RWPE2 (cell line): Measurements from ENCODE around the gene ZFR2.

Experiments used
- ATAC-seq: fragments of 200-7000 bp; cut with Tn5 transposase; 3 replicates; pipeline ENCODE4 v1.9.1; 2021; ENCODE audit warnings: low read depth
- DNase-seq: peaks from one replicate; pipeline ENCODE4 v3.0.0-alpha.2; 2020; ENCODE audit warnings: low spot score
- H3K27ac ChIP-seq: fragments of 450-650 bp; 2 replicates; pipeline ENCODE4 v1.5.1; 2017; ENCODE audit warnings: mild to moderate bottlenecking; ENCODE audit not compliant: poor library complexity, severe bottlenecking
- H3K27me3 ChIP-seq: fragments of 250-450 bp; sonication (Bioruptor Pico); 2 replicates; pipeline ENCODE4 v1.5.1; 2021; ENCODE audit warnings: mild to moderate bottlenecking, moderate library complexity; ENCODE audit not compliant: insufficient read depth, poor library complexity, severe bottlenecking
- H3K36me3 ChIP-seq: fragments of 250-450 bp; sonication (Bioruptor Pico); 2 replicates; pipeline ENCODE4 v1.5.1; 2020; ENCODE audit warnings: low read depth, mild to moderate bottlenecking, moderate library complexity
- H3K4me1 ChIP-seq: fragments of 250-450 bp; sonication (Bioruptor Pico); 2 replicates; pipeline ENCODE4 v1.5.1; 2021; ENCODE audit warnings: mild to moderate bottlenecking, moderate library complexity; ENCODE audit not compliant: insufficient read depth, poor library complexity, severe bottlenecking
- H3K4me3 ChIP-seq: fragments of 250-450 bp; sonication (Bioruptor Pico); 2 replicates; pipeline ENCODE4 v1.5.1; 2021; ENCODE audit warnings: mild to moderate bottlenecking, moderate library complexity; ENCODE audit not compliant: severe bottlenecking
- H3K9me3 ChIP-seq: fragments of 250-450 bp; sonication (Bioruptor Pico); 2 replicates; pipeline ENCODE4 v1.5.1; 2021; ENCODE audit warnings: mild to moderate bottlenecking, moderate library complexity; ENCODE audit not compliant: severe bottlenecking
- TF ChIP-seq, protein P1 (sequence below): fragments of 450-650 bp; IDR thresholded peaks from one replicate; pipeline ENCODE4 v1.5.1; 2017; ENCODE audit warnings: mild to moderate bottlenecking, moderate library complexity; ENCODE audit not compliant: poor library complexity, severe bottlenecking

The ZFR2 gene

DNA sequence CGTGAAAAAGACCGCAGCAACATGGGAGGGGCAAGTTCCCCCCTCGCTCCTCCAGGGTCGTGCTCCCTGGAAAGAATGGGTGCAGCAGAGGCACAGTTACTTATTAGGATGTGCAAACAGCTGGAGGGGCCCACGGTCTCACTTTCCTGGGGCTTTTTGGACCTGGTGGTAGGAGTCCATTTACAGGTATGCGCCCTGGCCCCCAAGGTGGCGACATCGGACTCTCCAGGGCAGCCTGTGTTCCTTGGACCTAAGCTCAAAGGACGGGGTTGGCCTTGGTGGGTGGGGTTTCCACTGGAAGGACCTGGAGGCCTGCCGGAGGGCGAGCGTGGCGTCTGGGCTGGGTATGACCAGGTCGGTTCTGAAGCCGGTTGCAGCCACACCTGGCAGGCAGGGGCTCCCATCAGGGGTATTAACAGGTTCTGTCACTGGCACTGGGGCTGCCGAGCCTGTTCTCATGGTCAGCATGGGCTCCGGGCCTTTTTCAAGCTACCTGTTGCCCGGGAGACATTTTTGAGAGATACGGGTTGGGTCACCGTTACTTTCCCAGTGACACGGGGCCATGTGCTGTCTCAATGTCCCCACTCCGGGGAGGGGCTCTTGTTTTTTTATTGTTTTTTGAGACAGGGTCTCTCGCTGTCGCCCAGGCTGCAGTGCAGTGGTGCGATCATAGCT, 5.9 kb downstream of the ZFR2 start:
- ATAC-seq: no peak
- no peaks in the 10 kb centered on the region for H3K4me1 ChIP-seq
- H3K27ac ChIP-seq: no peak overlapping the region
- H3K36me3 ChIP-seq: no peaks in the 10 kb centered on the region
- H3K27me3 ChIP-seq: peaks cover 19% of the 10 kb centered on the region
- H3K4me3 ChIP-seq: no peak overlapping the region
- TF ChIP-seq, protein P1, sequence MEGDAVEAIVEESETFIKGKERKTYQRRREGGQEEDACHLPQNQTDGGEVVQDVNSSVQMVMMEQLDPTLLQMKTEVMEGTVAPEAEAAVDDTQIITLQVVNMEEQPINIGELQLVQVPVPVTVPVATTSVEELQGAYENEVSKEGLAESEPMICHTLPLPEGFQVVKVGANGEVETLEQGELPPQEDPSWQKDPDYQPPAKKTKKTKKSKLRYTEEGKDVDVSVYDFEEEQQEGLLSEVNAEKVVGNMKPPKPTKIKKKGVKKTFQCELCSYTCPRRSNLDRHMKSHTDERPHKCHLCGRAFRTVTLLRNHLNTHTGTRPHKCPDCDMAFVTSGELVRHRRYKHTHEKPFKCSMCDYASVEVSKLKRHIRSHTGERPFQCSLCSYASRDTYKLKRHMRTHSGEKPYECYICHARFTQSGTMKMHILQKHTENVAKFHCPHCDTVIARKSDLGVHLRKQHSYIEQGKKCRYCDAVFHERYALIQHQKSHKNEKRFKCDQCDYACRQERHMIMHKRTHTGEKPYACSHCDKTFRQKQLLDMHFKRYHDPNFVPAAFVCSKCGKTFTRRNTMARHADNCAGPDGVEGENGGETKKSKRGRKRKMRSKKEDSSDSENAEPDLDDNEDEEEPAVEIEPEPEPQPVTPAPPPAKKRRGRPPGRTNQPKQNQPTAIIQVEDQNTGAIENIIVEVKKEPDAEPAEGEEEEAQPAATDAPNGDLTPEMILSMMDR: no peak
- H3K9me3 ChIP-seq: no peaks in the 10 kb centered on the region
- no peak for DNase-seq

DNA sequence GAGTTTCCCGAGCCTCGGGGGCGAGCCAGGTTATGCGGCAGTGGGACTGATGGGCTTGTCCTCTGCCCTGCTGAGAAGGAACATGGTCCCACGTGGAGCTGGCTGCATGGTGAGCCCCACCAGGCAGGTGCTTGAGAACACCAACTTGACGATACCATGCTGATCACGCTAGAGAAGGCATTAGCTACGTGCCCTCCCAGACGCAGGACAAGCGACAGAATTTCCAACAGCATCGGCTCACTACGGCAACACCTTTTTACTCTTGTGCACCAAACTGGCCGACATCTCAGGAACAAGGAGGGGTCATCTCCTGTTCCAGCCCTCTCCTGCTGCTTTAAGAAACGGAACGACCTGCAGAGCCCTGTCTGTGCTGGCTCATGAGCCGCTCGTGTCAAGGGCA, 8.3 kb downstream of the ZFR2 start:
- Histone ChIP-seq H3K27me3 (no peaks in the 10 kb centered on the region), H3K36me3 (no peaks in the 10 kb centered on the region), H3K27ac (no peak overlapping the region), H3K4me1 (no peaks in the 10 kb centered on the region), H3K9me3 (no peaks in the 10 kb centered on the region), H3K4me3 (no peak overlapping the region)
- TF ChIP-seq, protein P1: no peak
- DNase-seq (no peak), ATAC-seq (no peak)

DNA sequence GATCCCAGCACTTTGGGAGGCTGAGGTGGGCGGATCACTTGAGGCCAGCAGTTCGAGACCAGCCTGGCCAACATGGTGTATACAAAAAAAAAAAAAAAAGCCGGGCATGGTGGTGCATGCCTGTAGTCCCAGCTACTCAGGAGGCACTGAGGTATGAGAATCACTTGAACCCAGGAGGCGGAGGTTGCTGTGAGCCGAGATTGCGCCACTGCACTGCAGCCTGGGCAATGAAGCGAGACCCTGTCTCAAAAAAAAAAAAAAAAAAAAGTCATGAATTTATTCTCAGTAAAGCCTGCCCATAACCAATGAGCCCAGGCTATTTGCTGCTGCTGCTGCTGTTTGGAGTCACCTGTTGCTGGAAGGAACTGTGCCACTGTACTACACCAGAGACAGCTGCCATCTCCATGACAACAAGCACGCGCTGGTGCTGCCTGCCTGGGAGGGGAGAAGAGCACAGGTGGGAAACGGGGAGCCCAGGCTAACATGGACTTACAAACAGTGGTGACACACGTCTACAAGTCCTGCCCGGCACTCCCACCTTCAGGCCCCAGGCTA, 11.3 kb downstream of the ZFR2 start:
- H3K4me3 ChIP-seq: no peak overlapping the region
- no peaks in the 10 kb centered on the region for H3K27me3 ChIP-seq
- no peak for DNase-seq
- TF ChIP-seq, protein P1: no peak
- no peaks in the 10 kb centered on the region for H3K9me3 ChIP-seq
- H3K36me3 ChIP-seq: no peaks in the 10 kb centered on the region
- H3K27ac ChIP-seq: no peak overlapping the region
- H3K4me1 ChIP-seq: no peaks in the 10 kb centered on the region
- no peak for ATAC-seq

DNA sequence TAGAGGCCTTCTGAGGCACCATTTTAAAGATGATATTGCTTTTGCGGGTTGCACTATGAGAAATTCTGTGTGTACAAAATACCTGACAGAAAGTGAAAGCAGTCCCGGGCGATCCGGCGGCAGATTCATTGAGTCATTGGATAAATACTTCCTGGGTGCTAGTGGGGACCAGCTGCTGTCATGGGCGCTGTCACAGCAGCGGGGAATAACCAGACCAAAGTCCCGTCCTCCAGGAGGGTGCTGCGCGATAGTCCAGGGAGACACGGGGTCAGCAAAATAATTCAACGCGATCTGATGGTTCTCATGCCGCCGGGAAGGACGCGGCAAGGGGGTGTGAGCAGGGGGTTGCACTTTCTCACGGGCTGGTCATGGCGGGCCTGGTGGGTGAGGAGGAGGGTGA, 13.5 kb downstream of the ZFR2 start:
- Histone ChIP-seq H3K4me1 (no peaks in the 10 kb centered on the region), H3K4me3 (no peak overlapping the region), H3K27ac (no peak overlapping the region), H3K27me3 (no peaks in the 10 kb centered on the region), H3K9me3 (peaks cover 5% of the 10 kb centered on the region), H3K36me3 (no peaks in the 10 kb centered on the region)
- ATAC-seq: no peak
- TF ChIP-seq, protein P1: no peak
- DNase-seq: no peak

DNA sequence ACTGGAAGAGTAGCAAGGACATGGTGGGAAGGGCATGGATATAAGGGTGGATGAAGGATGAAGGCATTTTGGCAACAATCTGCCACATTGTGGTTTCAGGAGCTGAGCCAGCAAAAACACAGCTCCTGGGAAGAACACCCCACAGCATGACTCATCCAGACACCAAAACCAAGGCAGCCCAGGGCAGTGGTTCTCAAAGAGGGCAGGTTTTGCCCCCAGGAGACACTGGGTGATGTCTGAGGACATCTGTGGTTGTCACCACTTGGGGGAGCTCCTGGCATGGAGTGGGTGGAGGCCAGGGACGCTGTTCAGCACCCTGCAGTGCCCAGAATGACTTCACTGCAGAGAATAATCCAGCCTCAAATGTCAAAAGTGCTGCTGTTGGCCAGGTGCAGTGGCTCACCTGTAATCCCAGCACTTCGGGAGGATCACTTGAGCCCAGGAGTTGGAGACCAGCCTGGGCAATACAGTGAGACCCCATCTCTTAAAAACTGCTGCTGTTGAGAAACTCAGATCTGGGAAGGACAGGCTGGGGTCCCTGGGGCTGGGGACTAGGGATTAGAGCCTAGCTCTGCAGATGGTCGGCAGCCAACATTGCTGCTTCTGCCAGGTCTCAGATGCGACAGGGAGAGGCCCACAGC, 16.1 kb downstream of the ZFR2 start:
- no peak for DNase-seq
- ATAC-seq: peak; percentile 74
- Histone ChIP-seq H3K27ac (no peak overlapping the region), H3K4me3 (no peak overlapping the region), H3K4me1 (no peaks in the 10 kb centered on the region), H3K9me3 (peaks cover 5% of the 10 kb centered on the region), H3K36me3 (no peaks in the 10 kb centered on the region), H3K27me3 (no peaks in the 10 kb centered on the region)
- TF ChIP-seq, protein P1: peak; percentile 28
